HG03565 (cell line): ENCODE measurements around the gene BLOC1S5.

Experiments
- ATAC-seq: cut with Tn5 transposase; IDR thresholded peaks from one replicate; pipeline ENCODE4 v1.9.1; 2021; ENCODE audit warnings: mild to moderate bottlenecking, moderate library complexity; ENCODE audit not compliant: unreplicated experiment

BLOC1S5 gene

DNA sequence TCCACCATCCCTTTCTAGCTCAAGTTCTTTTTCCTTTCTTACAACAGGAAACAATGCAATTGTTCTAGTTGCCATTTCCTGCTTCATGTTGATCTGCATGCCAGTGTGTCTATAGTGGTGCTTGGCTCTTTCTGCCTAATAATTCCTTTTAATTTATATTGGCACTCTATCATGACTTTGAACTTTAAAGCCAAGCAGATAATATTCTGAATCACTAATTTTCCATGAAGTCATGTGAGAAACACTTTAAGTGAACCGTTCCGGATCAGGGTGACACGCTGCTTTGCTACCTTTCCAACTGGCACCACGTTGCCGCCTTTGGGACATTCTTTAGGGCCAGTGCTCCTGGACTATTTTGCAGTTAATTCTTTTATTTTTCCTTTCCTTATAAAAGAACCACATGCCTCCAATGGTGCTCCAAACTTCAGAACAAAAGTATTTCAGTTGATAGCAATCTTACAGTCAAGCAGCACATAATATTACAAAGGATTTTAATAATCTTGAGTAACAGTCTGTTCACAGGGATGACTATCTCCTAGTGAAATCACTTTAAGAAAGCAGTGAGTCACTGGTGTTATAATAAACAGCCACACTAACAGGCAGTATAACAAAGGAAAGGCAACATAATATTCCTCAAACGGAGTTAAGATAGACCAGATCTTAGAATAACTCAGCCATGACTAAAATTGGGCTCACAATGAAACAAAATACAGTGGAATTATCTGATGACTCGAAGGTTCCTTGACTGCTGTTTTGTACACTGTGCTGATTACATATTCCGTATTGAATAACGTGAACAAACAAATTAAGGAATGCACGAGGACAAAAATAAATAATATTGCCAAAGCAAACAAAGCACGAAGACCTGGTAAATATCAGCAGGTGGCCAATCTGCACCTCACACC lies 19.0 kb upstream of the BLOC1S5 start:
- no peak for ATAC-seq

DNA sequence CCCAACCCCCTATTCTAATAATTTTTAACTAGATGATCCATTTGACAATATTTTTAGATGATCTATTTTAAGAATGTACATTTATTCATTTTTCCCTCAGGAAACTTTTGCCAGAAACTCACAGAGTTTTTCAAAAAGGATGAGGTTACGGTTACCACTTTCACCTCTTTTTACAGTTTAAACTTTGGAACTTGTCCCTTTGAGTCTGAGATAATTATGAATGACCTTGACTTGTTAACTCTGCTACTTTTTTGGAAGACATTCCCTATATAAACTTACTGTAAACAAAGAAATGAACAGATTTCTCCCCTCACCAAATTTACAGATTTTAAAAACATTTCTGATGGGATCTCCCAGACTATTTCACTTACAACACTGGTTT lies 18.4 kb upstream of the BLOC1S5 start:
- ATAC-seq, result no peak

DNA sequence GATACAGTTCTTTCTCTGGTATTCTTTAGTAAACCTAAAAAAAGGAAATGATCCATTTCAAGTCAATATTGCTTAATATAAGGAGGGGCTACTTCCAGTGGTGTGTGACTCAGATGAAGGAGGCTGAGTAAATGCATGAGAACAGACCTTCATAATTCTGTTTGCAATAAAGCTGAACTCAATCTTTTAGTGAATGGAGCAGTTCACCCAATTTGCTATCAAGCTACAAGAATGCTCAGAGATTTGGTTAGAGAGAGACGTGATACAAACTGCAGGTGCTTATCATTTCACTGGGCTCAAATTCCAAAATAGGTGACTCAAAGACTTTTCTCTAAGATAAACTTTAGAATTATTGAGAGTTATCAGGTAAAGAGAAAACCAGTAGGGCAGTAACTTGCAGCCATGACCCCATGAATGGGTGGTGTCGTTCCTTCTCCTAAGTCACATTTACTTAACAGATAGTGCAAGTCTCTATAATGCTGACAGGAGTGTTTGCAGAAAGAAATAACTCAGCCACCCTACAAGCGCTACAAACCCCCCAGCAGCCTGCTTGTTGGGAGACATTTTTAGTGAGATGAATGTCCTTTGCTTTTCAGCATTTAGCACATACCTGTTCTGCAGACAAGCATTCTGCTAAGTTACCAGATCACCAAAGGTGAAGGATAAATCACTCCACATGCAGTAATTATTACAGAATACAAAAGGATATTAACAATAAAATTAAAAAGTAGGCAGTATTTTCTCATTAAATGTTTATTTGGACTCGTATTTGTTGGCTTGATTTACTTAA lies 16.4 kb upstream of the BLOC1S5 start:
- ATAC-seq, result no peak

DNA sequence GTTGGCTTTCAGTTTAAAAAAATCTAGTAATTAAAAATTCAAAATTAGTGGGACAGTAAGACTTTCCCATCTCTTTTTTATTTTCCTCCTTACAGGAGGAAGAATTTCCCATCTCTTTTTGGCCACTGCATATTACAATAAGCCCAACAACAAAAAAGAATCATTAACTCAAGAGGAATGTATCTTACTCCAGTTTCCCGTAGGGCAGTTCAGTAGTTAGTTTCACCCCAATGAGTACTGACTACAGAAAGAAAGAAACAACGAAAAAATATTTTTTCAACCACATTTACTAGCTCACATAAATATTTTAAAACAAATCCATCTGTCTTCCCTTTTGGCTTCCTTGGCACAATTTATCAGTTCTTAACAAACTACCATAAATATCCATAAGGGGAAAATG lies 14.9 kb upstream of the BLOC1S5 start:
- ATAC-seq, result no peak

DNA sequence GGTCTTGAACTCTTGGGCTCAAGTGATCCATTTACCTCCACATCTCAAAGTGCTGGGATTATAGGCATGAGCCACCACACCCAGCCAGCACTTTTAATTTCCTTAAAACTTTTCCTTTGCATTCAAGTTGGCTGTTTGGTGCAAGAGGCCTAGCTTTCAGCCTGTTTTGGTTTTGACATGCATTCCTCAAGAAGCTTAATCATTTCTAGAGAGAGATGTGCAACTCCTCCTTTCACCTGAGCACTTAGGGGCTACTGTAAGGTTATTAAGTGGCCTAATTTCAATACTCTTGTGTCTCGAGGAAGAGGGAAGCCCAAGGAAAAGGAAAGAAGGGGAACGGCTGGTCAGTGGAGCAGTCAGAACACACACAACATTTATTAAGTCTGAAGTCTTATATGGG lies 13.8 kb upstream of the BLOC1S5 start:
- ATAC-seq, result no peak

DNA sequence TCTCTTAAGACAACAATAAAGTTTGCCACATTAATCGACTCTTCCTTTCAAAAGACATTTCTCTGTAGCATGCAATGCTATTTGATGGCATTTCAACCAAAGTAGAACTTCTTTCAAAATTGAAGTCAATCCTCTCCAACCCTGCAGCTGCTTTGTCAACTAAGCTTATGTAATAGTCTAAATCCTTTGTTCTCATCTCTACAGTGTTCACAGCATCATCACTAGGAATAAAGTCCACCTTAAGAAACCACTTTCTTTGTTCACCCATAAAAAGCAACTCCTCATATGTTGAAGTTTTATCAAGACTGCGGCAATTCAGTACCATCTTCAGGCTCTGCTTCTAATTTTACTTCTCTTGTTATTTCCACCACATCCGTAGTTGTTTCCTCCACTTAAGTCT lies 11.5 kb upstream of the BLOC1S5 start:
- ATAC-seq, result no peak

DNA sequence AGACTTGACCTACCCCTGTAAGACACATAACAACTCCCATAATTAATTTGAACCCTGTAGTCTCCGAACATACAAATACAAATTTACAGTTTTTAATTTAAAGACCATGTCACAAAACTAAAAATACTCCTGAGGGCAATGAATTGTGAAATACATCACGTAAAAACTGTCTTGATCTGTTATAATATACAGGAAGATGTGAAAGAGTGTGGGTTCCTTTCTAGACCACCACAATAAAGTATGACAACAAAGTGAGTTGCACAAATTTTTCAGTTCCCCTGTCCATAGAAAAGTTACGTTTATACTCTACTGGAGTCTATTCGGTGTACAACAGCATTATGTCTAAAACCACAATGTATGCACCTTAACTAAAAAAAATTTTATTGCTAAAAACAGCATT lies 11.0 kb upstream of the BLOC1S5 start:
- ATAC-seq, result no peak

DNA sequence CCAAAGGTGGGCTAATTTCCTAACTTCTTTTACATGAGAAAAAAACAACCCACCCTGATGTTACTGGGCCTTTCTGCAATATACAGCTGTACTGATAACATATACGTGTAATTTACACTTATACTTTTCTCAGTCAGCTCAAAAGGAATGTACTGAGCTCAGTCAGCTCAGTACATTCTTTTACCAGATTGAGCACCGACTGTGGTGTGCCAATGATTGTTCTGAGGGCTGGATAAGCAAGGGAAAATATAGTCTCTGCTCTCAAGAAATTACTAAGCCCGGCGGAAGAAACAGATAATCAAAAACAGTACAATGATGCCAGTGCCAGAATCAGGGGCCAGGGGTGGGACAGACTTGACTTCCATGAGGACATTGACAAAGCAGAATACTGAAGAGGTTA lies 10.0 kb upstream of the BLOC1S5 start:
- ATAC-seq, result no peak

DNA sequence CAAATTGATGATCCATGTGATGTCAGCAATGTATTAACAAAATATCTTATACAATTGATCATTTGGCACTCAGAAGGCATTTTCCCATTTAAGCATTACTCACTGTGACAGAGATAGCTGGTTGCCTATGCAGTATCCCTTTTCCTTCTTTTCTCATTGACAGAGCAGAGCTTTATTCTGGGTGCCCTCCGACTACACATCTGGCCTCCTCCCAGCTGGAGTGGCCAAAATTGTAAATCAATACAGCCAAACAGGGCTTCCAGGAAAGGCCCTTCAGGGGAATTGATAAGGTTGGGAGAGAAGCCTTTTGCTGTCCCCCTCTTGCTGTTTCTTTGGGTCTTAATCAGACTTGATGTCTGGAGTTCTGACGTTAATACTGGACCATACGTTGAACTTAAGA lies 9.6 kb upstream of the BLOC1S5 start:
- ATAC-seq, result no peak

DNA sequence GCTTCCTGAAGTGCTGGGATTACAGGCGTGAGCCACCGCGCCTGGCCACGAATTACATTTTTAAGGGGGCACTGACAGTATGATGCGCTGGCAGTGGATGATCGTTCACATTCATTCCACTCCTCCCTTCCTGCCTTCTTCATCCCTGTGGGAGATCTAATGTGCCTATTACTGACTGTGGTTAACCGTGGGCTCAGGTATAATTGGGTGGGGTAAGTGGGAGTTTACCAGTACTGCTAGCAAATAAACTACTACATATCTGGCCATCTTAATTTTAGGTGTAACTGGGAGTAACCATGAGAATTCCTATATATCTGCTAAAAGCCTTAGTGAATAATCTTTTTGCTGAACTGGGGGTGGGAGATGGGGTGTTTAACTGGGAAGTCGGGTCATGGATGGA lies 6.5 kb upstream of the BLOC1S5 start:
- ATAC-seq, result no peak

DNA sequence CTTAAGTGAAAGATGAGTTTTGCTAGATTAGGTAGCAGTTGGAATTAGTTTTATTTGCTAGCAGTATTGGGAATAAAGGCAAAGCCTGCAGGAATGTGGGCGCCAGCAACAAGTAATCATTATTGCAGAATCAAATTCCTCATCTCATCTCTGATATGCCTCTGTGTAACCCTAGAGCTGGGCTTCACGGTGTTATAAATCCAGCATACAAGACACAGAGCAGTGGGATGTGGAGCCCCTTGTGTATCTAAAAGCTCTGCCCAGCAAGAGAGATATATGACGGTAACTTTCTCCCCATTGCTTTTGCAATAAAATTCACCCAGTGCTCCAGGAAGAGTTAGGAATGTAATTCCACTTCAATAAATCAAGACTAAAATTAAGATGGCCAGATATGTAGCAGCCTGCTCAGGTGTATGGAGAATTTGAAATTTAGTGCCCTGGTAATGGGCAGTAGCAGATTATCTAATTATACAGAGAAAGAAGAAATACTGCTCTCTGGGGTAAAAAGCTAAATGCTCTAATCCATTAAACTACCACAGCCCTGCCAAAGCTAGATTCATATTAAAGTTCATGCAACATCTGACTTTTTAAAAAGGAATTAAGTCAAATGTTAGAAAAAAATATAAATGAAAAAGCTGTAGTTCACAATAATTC lies 5.6 kb upstream of the BLOC1S5 start:
- no peak for ATAC-seq

DNA sequence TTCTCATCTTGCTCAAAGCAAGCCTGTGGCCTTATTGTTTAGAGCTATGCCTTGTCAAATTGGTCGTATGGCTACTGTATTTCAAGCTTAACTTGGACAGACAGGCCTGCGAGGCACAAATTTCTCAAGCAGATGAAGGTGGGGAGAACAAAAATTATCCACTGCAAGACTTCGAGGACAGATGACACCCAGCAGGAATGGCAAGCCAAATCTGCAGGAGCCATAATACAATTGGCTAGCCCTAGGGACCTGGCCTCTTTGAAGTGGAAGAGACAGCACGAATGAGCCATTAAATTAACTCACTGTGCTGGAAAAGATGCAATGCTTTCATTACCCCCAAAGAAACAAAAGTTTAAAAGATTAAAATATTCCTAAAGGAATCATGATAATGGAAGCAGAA lies 5.0 kb upstream of the BLOC1S5 start:
- ATAC-seq, result no peak

DNA sequence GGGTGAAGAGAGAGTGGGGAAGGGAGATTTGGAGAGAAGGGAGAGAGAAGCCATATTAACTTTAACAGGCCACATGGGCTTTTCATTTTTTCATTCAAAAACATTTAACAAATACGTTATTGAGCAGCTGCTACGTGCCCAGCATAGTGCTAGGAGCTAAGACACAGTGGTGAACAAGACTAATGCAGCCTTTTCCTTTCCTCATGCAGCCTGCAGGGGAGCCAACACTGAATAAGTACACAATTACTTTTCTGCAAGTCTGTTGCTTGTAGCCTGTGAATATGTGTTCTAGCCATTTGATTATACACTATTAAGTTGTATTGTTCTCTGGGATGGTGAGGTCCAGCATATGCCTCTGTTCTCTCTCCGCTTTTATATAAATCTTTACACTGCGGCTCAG lies 1.9 kb upstream of the BLOC1S5 start:
- no peak for ATAC-seq

DNA sequence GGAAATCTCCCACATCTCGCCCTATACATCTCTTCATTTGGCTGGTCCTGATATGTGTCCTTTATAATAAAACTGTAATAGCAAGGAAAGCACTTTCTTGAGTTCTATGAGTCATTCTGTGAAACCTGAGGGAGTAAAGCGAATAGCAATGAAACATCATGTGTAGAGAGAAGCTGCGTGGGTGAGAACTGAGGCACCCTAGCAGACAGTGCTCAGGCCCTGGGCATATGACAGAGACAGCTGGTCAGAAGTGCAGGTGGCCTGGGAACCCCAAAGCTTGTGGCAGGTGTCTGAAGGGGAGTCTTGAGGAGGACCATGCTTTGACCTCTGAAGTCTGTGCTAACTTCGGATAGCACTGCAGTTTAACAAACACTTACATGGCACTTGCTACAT lies 1.3 kb upstream of the BLOC1S5 start:
- ATAC-seq, result peak; percentile 53

DNA sequence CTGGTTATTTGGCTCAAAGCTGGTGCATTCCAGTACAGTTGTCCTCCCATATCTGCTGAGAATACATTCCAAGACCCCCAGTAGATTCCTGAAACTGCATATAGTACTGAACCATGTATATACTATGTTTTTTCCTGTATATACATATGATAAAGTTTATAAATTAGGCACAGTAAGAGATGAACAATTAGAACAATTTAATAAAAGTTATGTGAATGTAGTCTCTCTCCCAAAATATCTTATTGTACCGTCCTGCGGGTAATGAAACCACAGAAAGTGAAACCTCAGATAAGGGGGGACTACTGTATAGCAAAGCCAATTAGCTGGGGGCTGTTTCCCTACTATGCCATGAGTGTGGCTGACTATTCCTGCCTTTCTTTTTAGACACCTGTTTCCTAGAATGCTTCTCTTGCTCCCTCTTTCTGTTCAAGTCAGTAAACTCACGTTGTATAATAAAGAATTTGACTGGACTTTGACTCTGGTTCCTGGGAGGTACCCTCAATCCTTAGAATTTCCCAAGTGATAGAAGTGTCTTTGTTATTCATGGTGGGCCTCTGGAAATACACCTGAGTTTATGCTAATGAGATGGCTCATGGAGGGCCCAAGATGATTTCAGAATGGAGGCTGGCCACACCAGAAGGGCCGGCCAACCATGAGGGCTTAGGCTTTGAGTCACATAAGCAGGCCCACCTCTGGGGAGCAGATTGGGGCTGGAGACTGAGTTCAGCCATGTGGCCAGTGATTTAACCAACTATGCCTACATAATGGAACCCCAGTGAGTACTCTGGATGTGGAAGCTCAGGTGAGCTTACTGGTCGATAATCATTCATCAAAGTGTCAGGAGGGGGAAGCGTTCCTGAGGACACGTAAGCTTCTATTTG lies 689 bp upstream of the BLOC1S5 start:
- no peak for ATAC-seq

DNA sequence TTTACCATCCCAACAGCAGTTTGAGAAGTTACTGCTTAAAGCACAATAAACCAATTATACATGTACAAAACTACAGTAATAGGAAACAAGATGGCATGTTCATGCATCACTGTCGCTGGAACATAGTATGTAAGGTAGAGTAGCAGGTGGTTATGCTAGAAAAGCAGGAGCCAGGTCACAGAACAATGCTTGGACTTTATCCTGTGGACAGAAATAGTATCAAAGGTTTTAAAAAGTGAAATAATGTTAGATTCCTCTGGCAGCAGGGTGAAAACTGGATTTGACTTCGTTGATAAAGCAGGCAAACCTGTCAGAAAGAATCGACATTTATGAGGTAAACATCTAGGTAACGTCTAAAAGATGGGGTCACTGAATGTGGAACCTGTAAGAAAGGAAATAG lies 2.5 kb downstream of the BLOC1S5 start:
- ATAC-seq, result no peak

DNA sequence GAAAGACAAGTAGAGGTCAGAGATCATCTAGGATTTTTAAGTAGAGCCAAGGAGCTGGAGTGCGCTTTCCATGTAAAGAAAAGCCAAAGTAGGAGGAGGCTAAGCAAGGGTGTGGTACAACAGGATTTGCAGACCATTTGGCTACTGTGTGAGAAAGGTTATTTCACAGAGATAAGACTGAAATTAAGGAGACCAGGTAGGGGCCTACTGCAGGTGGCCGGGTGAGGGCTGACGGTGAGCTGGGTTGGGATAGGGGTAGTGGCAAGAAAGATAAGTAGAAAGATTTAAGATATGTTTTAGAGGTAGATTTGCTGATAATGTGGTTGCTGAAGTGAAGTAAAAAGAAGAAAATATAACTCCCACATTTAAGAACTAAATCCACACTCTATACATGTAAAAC lies 3.8 kb downstream of the BLOC1S5 start:
- ATAC-seq, result no peak

DNA sequence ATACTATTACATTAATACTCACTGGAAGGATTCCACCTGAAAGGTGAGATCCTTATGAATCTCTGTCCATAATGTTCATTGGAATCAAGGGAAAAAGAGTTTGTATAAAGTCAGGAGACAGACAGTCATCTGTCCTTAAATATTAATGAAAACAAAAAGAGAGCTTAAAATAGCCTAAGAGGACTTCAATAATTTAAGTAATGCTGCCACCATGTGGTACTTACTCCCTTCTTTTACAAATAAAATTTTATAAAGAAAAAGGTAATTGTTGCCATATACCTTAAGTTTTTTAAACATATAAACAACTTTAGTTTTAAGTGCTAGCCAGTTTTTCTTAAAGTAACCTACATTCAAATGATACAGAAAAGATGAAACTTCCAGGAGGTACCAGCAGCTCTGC lies 5.1 kb downstream of the BLOC1S5 start:
- no peak for ATAC-seq

DNA sequence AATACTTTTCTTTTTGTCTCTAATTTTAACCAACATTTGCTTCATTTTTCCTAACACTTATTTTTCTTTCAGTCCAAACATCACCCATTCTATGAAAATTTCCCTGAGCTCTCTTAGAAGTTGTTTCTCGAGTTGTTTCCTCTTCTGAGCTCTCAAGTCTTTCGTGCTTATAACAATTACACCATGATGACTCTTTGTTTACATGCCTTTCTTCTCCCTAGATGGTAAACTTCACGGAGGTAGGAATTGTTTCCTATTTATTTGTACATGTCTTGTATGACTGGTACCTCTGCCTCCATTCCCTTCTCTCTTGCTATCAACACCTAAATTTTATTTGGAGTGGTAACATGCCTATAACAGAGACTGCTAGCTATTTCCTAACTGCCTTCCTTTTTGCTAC lies 6.4 kb downstream of the BLOC1S5 start:
- ATAC-seq, result no peak

DNA sequence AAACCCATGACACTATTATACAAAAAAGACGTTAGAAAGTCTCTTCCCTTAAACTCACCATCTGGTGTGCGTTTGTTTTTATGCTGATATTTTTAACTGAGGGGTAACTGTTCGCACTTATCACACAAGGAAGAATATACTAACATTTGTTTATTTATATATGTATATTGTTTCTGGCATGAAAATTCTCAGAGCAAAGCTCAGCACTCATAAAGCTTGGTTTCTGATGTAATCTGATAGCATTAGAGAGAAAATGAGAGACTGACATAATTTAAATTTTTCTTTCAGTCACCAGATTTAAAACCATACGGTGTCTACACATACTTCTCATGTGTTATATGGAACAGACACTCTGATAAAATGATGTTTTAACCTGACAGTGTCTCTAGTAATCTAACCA lies 6.9 kb downstream of the BLOC1S5 start:
- ATAC-seq, result no peak

DNA sequence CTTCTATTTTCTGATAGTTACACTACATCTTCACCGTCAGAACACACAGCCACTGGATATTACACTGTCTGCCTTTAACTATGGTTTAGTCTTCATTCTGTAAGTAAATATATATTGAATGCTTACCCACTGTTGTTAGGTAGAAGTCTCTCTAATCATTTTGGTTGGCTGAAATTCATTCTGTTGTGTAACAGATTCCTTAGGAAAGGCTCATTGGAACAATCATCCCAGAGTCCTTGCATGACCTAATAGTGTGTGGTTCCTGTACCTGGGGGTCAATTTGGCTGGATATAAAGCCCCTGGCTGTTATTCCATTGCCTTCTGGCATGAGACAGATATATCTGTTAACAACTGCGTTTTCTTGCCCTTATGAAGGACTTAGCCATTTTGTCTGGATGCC lies 9.9 kb downstream of the BLOC1S5 start:
- ATAC-seq, result no peak
